Stimulated activated CD8-positive, alpha-beta memory T cell treated with anti-CD3 and anti-CD28 coated beads, Interleukin-12 subunit alpha, Interleukin-12 subunit beta, amount 100 ng/mL, for 24 hours (primary cell): Measurements from ENCODE around the gene CELA2A.
"Not testable (repeated sequence)": the region's sequence is repeated elsewhere in the genome, so short reads cannot be mapped to it uniquely, and the experiment has no call there.

ENCODE experiments used
- DNase-seq: peaks from one replicate; pipeline ENCODE4 v3.0.0-alpha.2; 2020; ENCODE audit errors: extremely low read depth

The CELA2A gene

GRCh38 chr1:15445390-15446122 lies 11.0 kb upstream of the CELA2A start:
- no peak for DNase-seq

GRCh38 chr1:15446212-15446611 lies 10.3 kb upstream of the CELA2A start:
- no peak for DNase-seq

GRCh38 chr1:15448877-15449462 lies 7.6 kb upstream of the CELA2A start:
- no peak for DNase-seq

GRCh38 chr1:15449567-15449966 lies 7.0 kb upstream of the CELA2A start:
- no peak for DNase-seq

- DNase-seq = no peak
Observed at GRCh38 chr1:15451014-15451722, 5.4 kb upstream of the CELA2A start.

- no peak for DNase-seq
Observed at GRCh38 chr1:15452216-15452615, 4.3 kb upstream of the CELA2A start.

GRCh38 chr1:15452866-15453571 lies 3.5 kb upstream of the CELA2A start:
- DNase-seq = no peak

- no peak for DNase-seq
Observed at GRCh38 chr1:15453734-15454133, 2.8 kb upstream of the CELA2A start.

GRCh38 chr1:15454256-15454655 lies 2.3 kb upstream of the CELA2A start:
- no peak for DNase-seq

- no peak for DNase-seq
Observed at GRCh38 chr1:15455522-15455921, 1.0 kb upstream of the CELA2A start.

GRCh38 chr1:15457585-15457984 lies 1.1 kb downstream of the CELA2A start:
- DNase-seq = no peak

- not testable (repeated sequence) for DNase-seq
Observed at GRCh38 chr1:15458388-15458787, 1.9 kb downstream of the CELA2A start.

GRCh38 chr1:15459771-15460707 lies 3.5 kb downstream of the CELA2A start:
- no peak for DNase-seq

- DNase-seq = no peak
Observed at GRCh38 chr1:15460708-15461095, 4.2 kb downstream of the CELA2A start.

- not testable (repeated sequence) for DNase-seq
Observed at GRCh38 chr1:15463064-15463800, 6.7 kb downstream of the CELA2A start.

- not testable (repeated sequence) for DNase-seq
Observed at GRCh38 chr1:15463926-15464322, 7.4 kb downstream of the CELA2A start.

- no peak for DNase-seq
Observed at GRCh38 chr1:15465674-15466073, 9.1 kb downstream of the CELA2A start.

- DNase-seq = not testable (repeated sequence)
Observed at GRCh38 chr1:15466955-15467625, 10.6 kb downstream of the CELA2A start.

GRCh38 chr1:15468145-15468544 lies 11.6 kb downstream of the CELA2A start:
- DNase-seq = no peak

GRCh38 chr1:15469361-15469760 lies 12.8 kb downstream of the CELA2A start:
- no peak for DNase-seq
